ENCODE measurements around the gene MAIP1.
"Not testable (repeated sequence)": the region's sequence is repeated elsewhere in the genome, so short reads cannot be mapped to it uniquely, and the experiment has no call there.

MAIP1 gene

GRCh38 chr2:199955339-199956061 is at the start of gene MAIP1, which contains the start of gene TYW5:
MAIP1 (plus strand) TSS chr2:199955582; CDS start chr2:199955799, 217 bp downstream.
TYW5 (minus strand) TSS chr2:199955491; CDS start chr2:199955470, 21 bp downstream.
- DNase-seq = peak; percentile 94

- no peak for DNase-seq
Observed at GRCh38 chr2:199907008-199907714, 48.2 kb upstream of the MAIP1 start.

GRCh38 chr2:199910338-199911051 is 44.9 kb upstream of the MAIP1 start:
- DNase-seq = no peak

GRCh38 chr2:199911052-199911876 is 44.1 kb upstream of the MAIP1 start, which contains the start of gene C2orf69:
C2orf69 (plus strand) TSS chr2:199911293; CDS start chr2:199911439, 146 bp downstream.
- DNase-seq = peak; percentile 99

- no peak for DNase-seq
Observed at GRCh38 chr2:199911877-199912161, 43.6 kb upstream of the MAIP1 start.

- not testable (repeated sequence) for DNase-seq
Observed at GRCh38 chr2:199912553-199913114, 42.7 kb upstream of the MAIP1 start.

- no peak for DNase-seq
Observed at GRCh38 chr2:199914372-199914958, 40.9 kb upstream of the MAIP1 start.

GRCh38 chr2:199916980-199917379 is 38.4 kb upstream of the MAIP1 start:
- no peak for DNase-seq

GRCh38 chr2:199922856-199923255 is 32.5 kb upstream of the MAIP1 start:
- peak; percentile 92 for DNase-seq

- no peak for DNase-seq
Observed at GRCh38 chr2:199923924-199924323, 31.5 kb upstream of the MAIP1 start.

GRCh38 chr2:199926806-199927205 is 28.6 kb upstream of the MAIP1 start:
- DNase-seq = no peak

- no peak for DNase-seq
Observed at GRCh38 chr2:199928226-199928625, 27.2 kb upstream of the MAIP1 start.

GRCh38 chr2:199928626-199929025 is 26.8 kb upstream of the MAIP1 start:
- DNase-seq = no peak

- DNase-seq = no peak
Observed at GRCh38 chr2:199929262-199929661, 26.1 kb upstream of the MAIP1 start.

- no peak for DNase-seq
Observed at GRCh38 chr2:199932312-199932855, 23.0 kb upstream of the MAIP1 start.

- DNase-seq = no peak
Observed at GRCh38 chr2:199933466-199933865, 21.9 kb upstream of the MAIP1 start.

- DNase-seq = no peak
Observed at GRCh38 chr2:199936554-199936953, 18.8 kb upstream of the MAIP1 start.

- DNase-seq = no peak
Observed at GRCh38 chr2:199940373-199940772, 15.0 kb upstream of the MAIP1 start.

- DNase-seq = no peak
Observed at GRCh38 chr2:199943373-199943772, 12.0 kb upstream of the MAIP1 start.

GRCh38 chr2:199946196-199946595 is 9.2 kb upstream of the MAIP1 start:
- DNase-seq = no peak

- no peak for DNase-seq
Observed at GRCh38 chr2:199946836-199947235, 8.5 kb upstream of the MAIP1 start.

- no peak for DNase-seq
Observed at GRCh38 chr2:199950396-199950795, 5.0 kb upstream of the MAIP1 start.

All from islet precursor cell (in vitro differentiated cells).